Mucosa of stomach (tissue), 1 donor: Measurements from ENCODE around the gene HPCAL1.

ENCODE experiments used
- H3K27me3 ChIP-seq: one replicate; pipeline ENCODE4 v1.7.0; 2013; ENCODE audit warnings: mild to moderate bottlenecking, low read length; ENCODE audit not compliant: control insufficient read depth, insufficient read depth
- H3K36me3 ChIP-seq: one replicate; pipeline ENCODE4 v1.7.0; 2013; ENCODE audit warnings: low read length; ENCODE audit not compliant: control insufficient read depth, insufficient read depth
- H3K4me1 ChIP-seq: one replicate; pipeline ENCODE4 v1.7.0; 2013; ENCODE audit warnings: mild to moderate bottlenecking, low read length; ENCODE audit not compliant: control insufficient read depth, insufficient read depth
- H3K4me3 ChIP-seq: one replicate; pipeline ENCODE4 v1.7.0; 2013; ENCODE audit warnings: low read length
- H3K9ac ChIP-seq: one replicate; pipeline ENCODE4 v1.7.0; 2013; ENCODE audit warnings: mild to moderate bottlenecking, low read length, moderate library complexity
- H3K9me3 ChIP-seq: one replicate; pipeline ENCODE4 v1.7.0; 2013; ENCODE audit warnings: mild to moderate bottlenecking, low read length, moderate library complexity; ENCODE audit not compliant: control insufficient read depth
- donor health status: Pancreatic carcinoma.

HPCAL1 gene

DNA sequence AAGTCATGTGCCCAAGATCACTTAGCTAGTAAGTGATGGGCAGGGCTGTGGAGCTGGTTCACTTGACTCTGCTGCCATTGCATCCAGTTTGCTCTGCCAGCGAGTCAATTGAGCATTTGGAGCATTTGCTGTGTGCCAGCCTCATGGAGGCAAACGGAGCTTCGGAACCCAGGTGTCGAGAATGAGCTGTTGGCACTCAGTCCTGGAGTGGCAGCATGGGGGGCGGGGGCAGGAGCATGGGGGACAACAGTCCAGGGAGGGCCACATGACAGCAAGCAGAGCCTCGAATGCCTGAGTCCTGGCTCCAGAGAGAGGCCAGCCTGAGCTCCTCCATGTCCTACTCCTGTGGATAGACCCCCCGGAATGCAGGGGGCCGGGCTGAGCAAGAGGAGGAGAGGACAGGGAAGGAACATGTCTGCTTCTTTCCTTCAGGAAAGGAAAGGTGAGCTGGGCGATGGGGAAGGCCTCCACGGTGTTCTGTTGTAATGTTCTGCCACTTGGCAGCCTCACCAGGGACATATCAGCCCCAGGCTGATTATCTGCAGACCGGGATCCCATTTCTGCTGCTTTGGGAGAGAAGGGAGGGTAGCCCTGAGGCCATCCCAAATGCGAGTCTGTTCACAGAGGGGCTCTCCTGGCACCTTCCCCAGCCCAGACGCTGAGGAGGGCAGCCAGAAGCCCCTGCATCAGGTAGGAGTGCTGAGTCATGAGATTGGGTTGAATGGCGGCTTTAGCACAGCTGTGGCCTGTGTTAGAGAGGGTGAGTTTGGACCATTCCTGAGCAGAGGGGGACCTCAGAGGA is 59.6 kb downstream of the HPCAL1 start:
- H3K27me3 ChIP-seq, result no peaks in the 10 kb centered on the region
- H3K4me3 ChIP-seq, result no peak overlapping the region
- peaks cover 68% of the 10 kb centered on the region for H3K4me1 ChIP-seq
- H3K9ac ChIP-seq, result no peak overlapping the region
- no peaks in the 10 kb centered on the region for H3K36me3 ChIP-seq
- H3K9me3 ChIP-seq, result no peaks in the 10 kb centered on the region

DNA sequence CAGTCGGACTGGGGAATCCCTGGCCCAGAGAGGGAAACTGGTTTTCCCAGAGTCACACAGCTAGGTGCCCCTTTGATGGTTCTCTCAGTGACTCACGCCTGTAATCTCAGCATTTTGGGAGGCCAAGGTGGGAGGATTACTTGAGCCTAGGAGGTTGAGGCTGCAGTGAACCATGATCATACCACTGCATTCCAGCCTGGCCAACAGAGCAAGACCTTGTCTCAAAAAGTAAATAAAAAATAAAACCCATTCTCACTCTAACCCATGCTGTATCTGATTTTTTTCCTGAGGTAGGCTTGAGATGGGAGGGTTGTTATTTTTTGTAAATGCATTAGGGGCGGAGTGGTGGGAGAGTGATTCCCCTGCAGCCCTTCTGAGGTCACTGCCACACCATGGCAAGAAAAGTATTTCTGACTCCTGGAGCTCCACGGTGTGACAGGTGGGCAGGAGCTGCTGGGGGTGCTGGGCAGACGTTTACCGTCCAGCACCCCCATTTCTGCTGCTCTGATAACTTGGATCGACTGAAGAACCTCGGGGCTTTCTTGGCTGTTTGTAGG is 60.3 kb downstream of the HPCAL1 start:
- H3K4me1 ChIP-seq, result peaks cover 75% of the 10 kb centered on the region
- H3K9ac ChIP-seq, result no peak overlapping the region
- no peaks in the 10 kb centered on the region for H3K27me3 ChIP-seq
- no peaks in the 10 kb centered on the region for H3K36me3 ChIP-seq
- no peaks in the 10 kb centered on the region for H3K9me3 ChIP-seq
- no peak overlapping the region for H3K4me3 ChIP-seq

DNA sequence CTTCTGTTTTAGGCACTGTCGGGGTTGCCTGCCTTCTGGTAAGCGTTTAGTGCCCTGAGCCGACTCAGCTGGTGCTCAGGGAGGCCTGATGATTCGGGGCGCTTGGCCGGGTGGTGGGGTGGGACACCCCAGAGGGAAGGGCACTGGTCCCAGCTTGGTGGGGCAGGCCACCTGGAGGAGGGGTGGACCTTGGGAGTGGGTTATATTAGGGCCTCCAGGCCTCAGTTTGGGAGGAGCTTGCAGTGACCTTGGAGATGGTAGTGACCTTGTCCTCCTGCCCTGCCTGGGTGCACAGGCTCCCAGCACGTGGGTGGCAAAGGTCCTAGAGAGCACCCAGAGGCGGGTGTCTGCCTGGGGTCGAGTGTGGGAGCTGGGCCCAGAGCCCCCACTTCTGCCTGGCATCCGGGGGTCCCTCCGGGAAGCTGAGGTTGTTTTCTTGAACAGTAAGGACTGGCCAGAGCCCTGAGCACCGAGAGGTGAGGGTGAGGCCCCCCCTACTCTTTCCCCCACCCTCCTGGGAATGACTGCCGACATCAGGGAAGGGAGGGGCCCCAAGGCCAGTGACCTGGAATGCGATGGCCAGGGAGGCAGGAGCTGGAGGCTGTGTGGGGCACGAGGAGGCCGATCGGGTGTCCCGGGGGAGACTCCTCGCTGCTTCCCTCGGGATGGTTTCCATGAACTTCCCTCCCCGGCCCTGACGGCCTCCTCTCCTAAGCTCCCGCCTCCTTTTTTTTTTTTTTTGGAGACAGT is 61.3 kb downstream of the HPCAL1 start:
- Histone ChIP-seq H3K27me3 (no peaks in the 10 kb centered on the region), H3K9me3 (no peaks in the 10 kb centered on the region), H3K36me3 (no peaks in the 10 kb centered on the region), H3K9ac (no peak overlapping the region), H3K4me1 (peaks cover 83% of the 10 kb centered on the region), H3K4me3 (no peak overlapping the region)

DNA sequence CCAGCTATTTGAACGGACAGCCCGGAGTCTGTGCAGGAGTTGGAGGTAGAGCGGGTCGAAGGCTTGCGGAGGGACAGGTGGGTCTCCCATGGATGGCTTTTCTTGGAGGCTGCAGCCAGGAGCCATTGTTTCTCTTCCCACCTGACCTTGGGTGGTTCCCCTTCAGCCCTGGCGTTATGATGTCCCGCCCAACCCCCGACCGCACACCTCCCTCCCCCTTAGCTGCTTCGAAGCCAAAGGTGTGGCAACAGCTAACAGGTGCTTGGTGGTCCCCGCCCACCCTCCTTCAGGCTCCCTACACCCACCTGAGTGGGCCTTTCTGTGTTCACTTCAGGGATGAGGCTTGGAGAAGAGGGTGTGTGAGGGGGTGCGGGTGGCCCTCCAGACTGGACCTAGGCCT is 62.7 kb downstream of the HPCAL1 start:
- Histone ChIP-seq H3K9ac (no peak overlapping the region), H3K4me1 (peaks cover 89% of the 10 kb centered on the region), H3K9me3 (no peaks in the 10 kb centered on the region), H3K36me3 (no peaks in the 10 kb centered on the region), H3K4me3 (no peak overlapping the region), H3K27me3 (no peaks in the 10 kb centered on the region)

DNA sequence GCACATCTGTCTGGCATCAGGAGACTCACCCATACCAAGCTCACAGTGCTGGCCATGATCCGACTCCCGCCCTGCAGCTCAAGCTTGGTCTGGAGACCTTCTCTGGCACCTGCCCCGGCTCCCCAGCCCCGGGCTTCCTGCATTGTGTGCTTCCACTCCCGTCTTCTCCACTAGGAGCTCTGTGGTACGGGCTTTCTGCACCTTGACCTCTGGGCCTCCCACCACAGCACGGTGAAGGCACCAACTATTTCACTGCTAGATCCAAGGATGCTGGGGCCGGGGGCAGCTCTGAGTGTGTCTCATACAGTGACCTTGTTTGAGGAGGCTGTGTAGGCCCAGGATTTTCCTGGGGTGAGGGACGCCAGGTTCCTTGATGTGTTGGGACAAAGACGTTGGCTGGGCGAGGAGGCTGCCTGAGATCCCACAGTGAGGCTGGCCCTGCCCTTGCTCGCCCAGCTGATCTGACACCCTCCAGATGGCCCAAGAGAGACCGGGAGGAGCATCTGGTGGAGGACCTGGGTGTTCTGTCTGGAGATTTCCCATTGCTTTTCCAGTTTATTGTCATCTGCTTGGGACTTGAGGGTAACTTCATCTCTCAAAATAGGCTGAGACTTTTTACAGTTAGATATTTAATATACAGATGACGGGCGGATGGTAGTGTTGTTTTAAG is 64.0 kb downstream of the HPCAL1 start:
- H3K36me3 ChIP-seq, result no peaks in the 10 kb centered on the region
- H3K9ac ChIP-seq, result no peak overlapping the region
- no peak overlapping the region for H3K4me3 ChIP-seq
- no peaks in the 10 kb centered on the region for H3K9me3 ChIP-seq
- H3K4me1 ChIP-seq, result peaks cover 91% of the 10 kb centered on the region
- no peaks in the 10 kb centered on the region for H3K27me3 ChIP-seq

DNA sequence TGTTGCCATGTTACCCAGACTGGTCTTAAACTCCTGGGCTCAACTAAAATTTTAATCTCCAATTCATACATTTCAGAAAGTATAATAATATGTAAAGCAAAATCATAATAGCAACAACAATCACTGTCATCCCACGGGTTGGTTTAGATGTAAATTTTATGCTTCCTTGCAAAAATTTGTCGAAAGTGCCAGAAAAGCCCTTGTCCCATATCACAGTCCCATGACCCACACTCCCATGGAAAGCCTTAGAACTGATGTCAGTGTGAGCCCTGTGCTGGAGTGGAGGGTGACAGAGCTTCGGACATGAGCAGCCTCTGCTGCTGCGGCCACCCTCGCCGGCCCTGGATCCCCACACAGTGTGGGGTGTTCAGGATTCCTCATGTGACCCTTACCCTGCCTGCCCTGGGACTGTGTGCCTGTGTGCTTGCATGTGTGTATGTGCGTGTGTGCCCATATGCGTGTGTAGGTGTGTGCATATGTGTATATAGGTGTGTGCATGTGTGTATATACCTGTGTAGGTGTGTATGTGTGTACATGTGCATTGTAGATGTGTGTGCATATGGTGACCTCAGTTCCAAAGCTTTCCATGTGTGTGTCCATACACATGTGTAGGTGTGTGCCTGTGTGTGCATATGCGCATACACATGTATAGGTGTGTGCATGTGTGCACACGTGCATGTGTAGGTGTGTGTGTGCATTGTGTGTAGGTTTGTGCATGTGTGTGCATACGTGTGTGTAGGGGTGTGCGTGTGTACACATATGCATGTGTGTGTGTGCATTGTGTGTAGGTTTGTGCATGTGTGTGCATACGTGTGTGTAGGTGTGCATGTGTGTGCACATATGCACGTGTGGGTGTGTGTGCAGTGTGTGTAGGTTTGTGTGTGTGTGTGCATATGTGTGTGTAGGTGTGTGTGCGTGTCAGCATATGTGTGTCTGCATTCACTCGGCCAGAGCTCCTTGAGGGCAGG is 65.1 kb downstream of the HPCAL1 start:
- H3K9ac ChIP-seq, result peak overlapping the region; percentile 66
- H3K36me3 ChIP-seq, result no peaks in the 10 kb centered on the region
- H3K27me3 ChIP-seq, result no peaks in the 10 kb centered on the region
- no peaks in the 10 kb centered on the region for H3K9me3 ChIP-seq
- H3K4me3 ChIP-seq, result no peak overlapping the region
- H3K4me1 ChIP-seq, result peaks cover 88% of the 10 kb centered on the region

DNA sequence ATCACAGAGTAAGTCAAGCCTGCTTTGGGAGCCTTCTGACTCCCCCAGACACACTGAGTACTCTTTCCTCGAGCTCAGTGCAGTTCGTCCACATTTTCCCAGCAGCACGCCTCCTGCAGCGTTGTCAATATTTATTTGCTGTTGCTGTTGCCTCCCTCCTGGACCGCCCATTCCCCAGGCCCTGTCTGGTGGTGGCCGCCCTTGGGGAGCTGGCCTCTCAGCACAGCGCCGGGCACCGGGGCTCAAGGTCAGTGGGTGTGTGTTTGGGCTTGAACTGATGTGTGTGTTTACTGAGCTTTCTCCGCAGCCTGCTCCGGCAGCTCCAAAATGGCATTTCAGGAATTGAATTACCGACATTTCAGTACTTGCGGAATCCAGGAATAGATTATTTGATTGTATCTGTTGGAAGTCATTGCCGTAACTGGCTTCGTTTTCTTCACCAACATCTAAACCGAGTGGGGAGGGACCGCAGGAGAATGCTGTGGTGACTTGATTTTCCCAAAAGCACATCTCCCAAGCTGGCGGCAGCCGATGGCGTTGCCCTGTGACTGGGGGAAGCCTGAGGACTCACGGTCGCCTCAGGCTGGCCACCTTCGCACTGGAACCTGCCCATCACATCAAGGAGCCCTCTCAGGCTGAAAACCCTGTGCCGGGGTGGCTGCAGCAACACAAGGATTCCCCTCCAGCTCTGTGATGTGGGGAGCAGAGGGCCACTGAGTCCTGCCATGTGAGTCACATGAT is 66.0 kb downstream of the HPCAL1 start:
- H3K27me3 ChIP-seq, result no peaks in the 10 kb centered on the region
- peaks cover 79% of the 10 kb centered on the region for H3K4me1 ChIP-seq
- H3K4me3 ChIP-seq, result peak overlapping the region; percentile 42
- no peaks in the 10 kb centered on the region for H3K36me3 ChIP-seq
- peak overlapping the region; percentile 66 for H3K9ac ChIP-seq
- no peaks in the 10 kb centered on the region for H3K9me3 ChIP-seq

DNA sequence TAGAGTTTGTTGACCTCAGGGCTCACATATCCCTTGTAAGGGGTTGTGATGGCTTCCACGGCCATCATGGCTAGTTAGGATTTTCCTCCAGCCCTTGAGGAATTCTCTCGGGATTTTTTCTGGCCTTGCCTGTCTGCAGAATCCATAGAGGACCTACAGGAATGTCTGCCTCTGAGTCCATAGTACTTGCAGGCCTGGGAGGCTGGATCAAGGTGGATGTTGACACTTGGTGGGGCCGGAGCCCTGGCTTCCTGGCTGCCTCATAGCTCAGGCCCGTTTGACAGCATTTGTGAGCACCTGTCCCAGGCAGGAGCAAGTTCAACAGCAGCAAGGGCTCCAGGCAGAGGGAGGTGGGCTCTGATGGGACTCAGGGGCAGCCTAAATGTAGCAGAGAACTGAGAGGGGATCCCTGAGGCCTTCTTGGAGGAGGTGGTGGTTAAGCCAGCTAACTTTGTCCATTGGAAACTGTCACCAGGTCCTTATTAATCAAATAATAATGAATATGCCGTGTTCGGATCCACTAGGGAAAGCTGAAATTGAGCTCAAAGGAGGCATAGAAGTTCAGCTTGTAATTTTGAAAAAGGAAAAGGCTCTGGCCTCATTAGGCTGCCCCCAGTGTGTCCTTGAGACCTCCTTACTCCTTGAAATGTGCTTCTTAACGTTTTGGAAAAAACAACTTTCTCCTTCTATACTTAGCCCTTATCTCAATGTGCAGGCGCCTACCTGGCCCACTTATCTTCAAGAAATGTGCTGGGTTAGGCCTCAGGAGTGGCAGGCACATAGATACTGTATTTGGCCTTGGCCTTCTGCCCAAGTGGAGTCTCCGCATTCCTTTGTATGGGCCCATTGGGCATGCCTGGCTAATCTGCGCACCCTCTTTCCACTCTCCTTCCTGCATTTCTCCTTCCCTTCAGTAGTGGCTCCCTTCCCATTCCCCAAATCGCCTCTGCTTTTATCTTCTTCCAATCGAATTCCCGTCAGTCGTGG is 66.9 kb downstream of the HPCAL1 start:
- no peaks in the 10 kb centered on the region for H3K36me3 ChIP-seq
- H3K4me1 ChIP-seq, result peaks cover 74% of the 10 kb centered on the region
- peak overlapping the region; percentile 66 for H3K9ac ChIP-seq
- H3K9me3 ChIP-seq, result no peaks in the 10 kb centered on the region
- H3K27me3 ChIP-seq, result no peaks in the 10 kb centered on the region
- peak overlapping the region; percentile 43 for H3K4me3 ChIP-seq

DNA sequence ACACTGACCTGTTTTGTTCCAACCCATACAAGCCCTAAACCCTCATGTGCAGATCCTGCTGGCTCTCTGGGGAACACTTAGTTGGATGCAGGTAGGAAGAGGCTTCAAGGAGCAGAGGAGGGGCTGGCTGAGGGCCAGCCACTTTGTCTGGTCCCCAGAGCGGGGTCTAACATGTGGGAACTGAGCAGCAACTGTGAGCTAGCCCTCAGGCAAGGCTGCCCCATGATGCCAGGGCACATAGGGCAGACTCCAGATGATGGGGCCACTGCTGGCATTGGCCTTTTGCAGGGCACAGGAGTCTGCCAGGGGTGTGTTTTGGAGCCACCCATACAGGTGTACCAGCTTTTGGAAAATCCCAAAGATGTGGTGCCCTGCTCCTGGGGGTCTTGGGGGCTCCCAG is 67.7 kb downstream of the HPCAL1 start:
- H3K27me3 ChIP-seq, result no peaks in the 10 kb centered on the region
- H3K4me3 ChIP-seq, result peak overlapping the region; percentile 43
- H3K36me3 ChIP-seq, result no peaks in the 10 kb centered on the region
- peaks cover 69% of the 10 kb centered on the region for H3K4me1 ChIP-seq
- no peaks in the 10 kb centered on the region for H3K9me3 ChIP-seq
- H3K9ac ChIP-seq, result peak overlapping the region; percentile 29

DNA sequence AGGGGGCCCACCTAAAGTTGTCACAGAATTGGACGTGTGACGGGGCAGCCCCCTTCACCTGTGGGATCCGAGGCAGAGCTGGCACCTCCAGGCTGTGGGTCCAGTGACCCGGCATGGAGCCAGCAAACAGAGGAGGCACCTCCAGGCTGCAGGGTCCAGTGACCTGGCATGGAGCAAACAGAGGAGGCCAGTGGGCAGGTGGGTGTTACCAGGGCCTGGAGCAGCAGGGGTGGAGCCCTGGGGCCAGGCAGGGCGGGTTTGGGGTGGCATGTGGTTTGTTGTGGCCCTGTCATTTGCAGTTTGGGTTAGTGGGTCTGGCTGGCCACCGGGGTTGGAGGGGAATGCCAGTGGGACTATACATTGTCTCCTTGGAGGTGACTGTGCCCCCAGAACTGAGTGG is 68.2 kb downstream of the HPCAL1 start:
- Histone ChIP-seq H3K4me1 (peaks cover 64% of the 10 kb centered on the region), H3K36me3 (no peaks in the 10 kb centered on the region), H3K9me3 (no peaks in the 10 kb centered on the region), H3K27me3 (no peaks in the 10 kb centered on the region), H3K9ac (peak overlapping the region; percentile 29), H3K4me3 (no peak overlapping the region)
